Cardiac muscle cell (in vitro differentiated cells and primary cell): ENCODE data around the gene DDX50. TPM values are rescaled to one million over a fixed set of nuclear protein-coding genes. Genes with fewer than 3 reads are reported as not detected.

Experiments used
- DNase-seq, 2 donors: peaks; one replicate each; pipeline versions ENCODE4 v3.0.0 to v3.0.0-alpha.2; 2010 to 2017; ENCODE audit warnings: low read depth in 1 of 2, low spot score in 1 of 2
- H3K27ac ChIP-seq: fragments of 200-600 bp; sonication (generic); 2 replicates; pipeline ENCODE4 v1.5.1; 2016
- H3K27me3 ChIP-seq: fragments of 200-600 bp; sonication (generic); 2 replicates; pipeline ENCODE4 v1.6.0; 2016; ENCODE audit warnings: control low read depth
- H3K36me3 ChIP-seq: fragments of 200-600 bp; sonication (generic); 2 replicates; pipeline ENCODE4 v1.5.1; 2016; ENCODE audit warnings: control low read depth
- H3K4me1 ChIP-seq: fragments of 200-600 bp; sonication (generic); 2 replicates; pipeline ENCODE4 v1.8.1; 2017; ENCODE audit warnings: low read depth, mild to moderate bottlenecking, mixed run types
- H3K4me3 ChIP-seq: fragments of 200-600 bp; sonication (generic); 2 replicates; pipeline ENCODE4 v1.5.1; 2016; ENCODE audit warnings: mild to moderate bottlenecking
- H3K9me3 ChIP-seq: fragments of 200-600 bp; sonication (generic); 2 replicates; pipeline ENCODE4 v1.5.1; 2017; ENCODE audit warnings: low read depth, mild to moderate bottlenecking, control low read depth
- polyA plus RNA-seq: library from polyadenylated mRNA; unstranded; fragments of >200 nt; fragmentation: Nextera tagmentation; extraction: Ambion mirVana; gene quantifications from 2 replicates; pipeline ENCODE4 v1.2.1, GENCODE V29; 2016
- total RNA-seq: library from RNA; depleted of rRNA; stranded (reverse); fragments of >200 nt; gene quantifications from 2 replicates; pipeline ENCODE4 v1.2.3, GENCODE V29; 2016
- TF ChIP-seq, protein P1 (sequence below): IDR thresholded peaks from 2 replicates; pipeline ENCODE4 v1.5.1; 2012; ENCODE audit warnings: low read depth, mild to moderate bottlenecking, low read length

Gene DDX50
- total and polyA plus RNA-seq, 2 experiments from 2014 or later = 52.0 to 52.7 TPM

DNA sequence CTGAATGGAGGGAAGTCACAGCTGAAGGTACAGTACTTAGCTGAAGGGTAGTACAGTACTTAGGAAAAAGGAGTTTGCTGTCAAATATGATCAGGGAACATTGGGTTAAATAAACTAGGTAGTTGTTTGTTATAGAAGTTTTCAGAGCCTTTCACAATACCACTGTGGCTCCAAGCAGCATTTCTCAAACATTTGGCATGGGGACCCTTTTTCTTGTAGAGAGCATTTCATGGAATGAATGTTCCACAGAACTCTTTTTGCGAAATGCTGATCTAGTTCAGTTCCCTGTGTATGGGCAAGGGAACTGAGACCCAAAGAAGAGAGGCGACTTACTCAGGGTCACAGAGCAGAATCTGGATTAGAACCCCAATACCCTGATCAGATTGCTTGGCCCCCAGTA lies 31.5 kb upstream of the DDX50 start:
- Histone ChIP-seq H3K4me3 (no peak overlapping the region), H3K4me1 (peaks cover 21% of the 10 kb centered on the region), H3K36me3 (no peaks in the 10 kb centered on the region), H3K9me3 (no peaks in the 10 kb centered on the region), H3K27me3 (no peaks in the 10 kb centered on the region), H3K27ac (peak overlapping the region; percentile 98)
- peak in 1 of 2 donors; percentile 47 for DNase-seq
- TF ChIP-seq, protein P1, sequence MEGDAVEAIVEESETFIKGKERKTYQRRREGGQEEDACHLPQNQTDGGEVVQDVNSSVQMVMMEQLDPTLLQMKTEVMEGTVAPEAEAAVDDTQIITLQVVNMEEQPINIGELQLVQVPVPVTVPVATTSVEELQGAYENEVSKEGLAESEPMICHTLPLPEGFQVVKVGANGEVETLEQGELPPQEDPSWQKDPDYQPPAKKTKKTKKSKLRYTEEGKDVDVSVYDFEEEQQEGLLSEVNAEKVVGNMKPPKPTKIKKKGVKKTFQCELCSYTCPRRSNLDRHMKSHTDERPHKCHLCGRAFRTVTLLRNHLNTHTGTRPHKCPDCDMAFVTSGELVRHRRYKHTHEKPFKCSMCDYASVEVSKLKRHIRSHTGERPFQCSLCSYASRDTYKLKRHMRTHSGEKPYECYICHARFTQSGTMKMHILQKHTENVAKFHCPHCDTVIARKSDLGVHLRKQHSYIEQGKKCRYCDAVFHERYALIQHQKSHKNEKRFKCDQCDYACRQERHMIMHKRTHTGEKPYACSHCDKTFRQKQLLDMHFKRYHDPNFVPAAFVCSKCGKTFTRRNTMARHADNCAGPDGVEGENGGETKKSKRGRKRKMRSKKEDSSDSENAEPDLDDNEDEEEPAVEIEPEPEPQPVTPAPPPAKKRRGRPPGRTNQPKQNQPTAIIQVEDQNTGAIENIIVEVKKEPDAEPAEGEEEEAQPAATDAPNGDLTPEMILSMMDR = no peak

DNA sequence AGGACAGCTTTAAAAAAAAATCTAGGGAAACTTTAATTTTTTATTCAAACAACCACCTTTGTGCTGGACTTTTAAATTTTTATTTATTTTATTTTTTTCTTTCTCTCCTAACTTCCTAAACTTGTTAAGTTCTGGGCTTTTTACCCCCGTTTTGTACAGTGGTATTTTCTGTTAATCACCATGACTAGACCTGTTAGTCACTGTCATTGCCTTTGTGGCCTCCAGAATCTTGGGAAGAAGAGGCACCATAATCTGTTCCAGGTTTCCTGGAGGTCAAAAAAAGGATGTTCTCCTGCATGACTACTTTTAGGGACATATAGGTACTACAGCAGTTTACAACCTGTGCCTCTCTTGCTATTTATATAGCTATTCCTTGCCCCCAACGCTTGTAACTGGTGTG lies 31.1 kb upstream of the DDX50 start:
- Histone ChIP-seq H3K4me1 (peaks cover 21% of the 10 kb centered on the region), H3K27me3 (no peaks in the 10 kb centered on the region), H3K27ac (peak overlapping the region; percentile 98), H3K36me3 (no peaks in the 10 kb centered on the region), H3K9me3 (no peaks in the 10 kb centered on the region), H3K4me3 (no peak overlapping the region)
- TF ChIP-seq, protein P1 = no peak
- no peak for DNase-seq

DNA sequence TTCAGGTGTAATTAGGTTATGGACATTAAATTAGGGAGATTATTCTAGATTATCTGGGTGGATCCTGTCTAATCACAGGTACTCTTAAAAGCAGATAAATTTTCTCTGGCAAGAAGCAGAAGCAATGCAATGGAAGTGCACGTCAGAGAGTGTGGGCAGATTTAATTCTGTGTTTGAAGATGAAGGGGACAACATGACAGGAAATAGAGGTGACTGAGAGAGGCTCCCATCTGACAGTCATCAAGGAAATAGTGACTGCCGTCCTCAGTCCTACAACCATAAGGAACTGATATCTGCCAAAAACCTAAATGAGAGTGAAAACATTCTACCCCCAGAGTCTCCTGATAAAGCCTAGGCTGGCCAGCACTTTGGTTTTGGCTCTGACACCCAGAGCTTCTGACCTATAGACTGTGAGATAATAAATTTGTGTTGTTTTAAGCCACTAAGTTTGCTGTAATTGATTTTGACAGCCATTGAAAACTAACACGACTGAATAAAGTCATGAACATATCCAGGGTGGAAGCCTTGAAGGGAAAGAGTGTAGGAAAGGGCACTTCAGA lies 30.5 kb upstream of the DDX50 start:
- Histone ChIP-seq H3K9me3 (no peaks in the 10 kb centered on the region), H3K4me3 (no peak overlapping the region), H3K27ac (peak overlapping the region; percentile 98), H3K36me3 (no peaks in the 10 kb centered on the region), H3K4me1 (peaks cover 21% of the 10 kb centered on the region), H3K27me3 (no peaks in the 10 kb centered on the region)
- TF ChIP-seq, protein P1 = no peak
- no peak for DNase-seq

DNA sequence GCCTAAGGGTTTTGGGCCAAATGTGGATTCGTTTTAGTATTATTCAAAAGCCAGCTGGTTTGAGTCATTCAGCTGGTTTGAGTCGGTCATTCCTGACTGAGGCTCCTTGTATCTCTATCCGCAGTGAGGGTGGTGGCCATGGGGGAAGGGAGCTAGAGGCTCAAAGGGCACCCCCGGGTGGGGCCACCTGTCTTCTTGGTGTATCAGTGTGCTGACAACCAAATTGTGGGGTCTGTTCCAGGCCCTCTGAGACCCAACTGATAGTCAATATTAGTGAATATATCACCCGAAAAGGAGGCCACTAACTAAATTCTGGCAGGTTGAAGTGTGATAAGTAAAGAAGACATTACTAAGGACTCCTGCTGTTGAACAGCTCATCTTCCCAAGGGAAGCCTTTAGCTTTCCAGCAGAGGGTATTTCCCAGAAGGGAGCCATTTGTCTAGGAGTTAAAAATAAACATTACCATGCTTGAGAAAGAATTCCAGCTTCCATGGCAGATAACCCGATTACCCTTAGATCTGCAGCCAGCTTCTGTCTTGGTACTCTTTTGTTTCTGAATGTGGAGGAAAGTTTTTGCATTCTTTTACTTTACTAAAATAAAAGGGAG lies 29.9 kb upstream of the DDX50 start:
- Histone ChIP-seq H3K4me3 (no peak overlapping the region), H3K27ac (peak overlapping the region; percentile 98), H3K36me3 (no peaks in the 10 kb centered on the region), H3K27me3 (no peaks in the 10 kb centered on the region), H3K9me3 (no peaks in the 10 kb centered on the region), H3K4me1 (peaks cover 21% of the 10 kb centered on the region)
- DNase-seq = peak; percentile 52
- TF ChIP-seq, protein P1 = no peak

DNA sequence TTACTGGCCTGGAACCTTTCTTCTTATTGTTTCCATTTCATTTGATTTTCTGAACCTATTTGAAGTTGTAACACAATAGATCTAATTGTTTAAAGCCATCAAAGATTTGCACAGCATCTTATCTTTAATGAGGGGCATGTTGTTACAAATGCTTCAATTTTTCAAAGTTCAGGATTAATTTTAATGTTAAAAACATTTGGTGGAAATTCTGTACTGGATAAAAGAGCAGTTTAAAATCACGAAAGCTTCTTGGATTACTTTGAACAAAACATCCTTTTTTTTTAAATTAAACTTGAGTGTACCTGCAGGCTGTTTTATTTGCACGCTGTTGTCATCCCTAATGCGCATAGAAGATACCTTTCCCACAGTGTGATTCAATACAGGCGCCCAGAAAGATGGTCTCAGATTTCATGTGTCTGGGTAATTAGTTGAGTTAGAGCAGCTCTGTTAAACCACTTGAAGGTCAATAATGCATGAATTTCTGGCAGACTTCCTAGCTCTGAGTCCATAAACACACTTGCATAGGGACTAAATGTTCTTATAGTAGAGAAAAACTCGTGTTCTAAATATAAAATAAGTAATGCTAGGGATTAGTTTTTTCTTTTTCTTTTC lies 29.3 kb upstream of the DDX50 start:
- peak; percentile 64 to 77 for DNase-seq
- H3K4me3 ChIP-seq = no peak overlapping the region
- no peaks in the 10 kb centered on the region for H3K9me3 ChIP-seq
- peak overlapping the region; percentile 98 for H3K27ac ChIP-seq
- TF ChIP-seq, protein P1 = no peak
- H3K36me3 ChIP-seq = no peaks in the 10 kb centered on the region
- no peaks in the 10 kb centered on the region for H3K27me3 ChIP-seq
- H3K4me1 ChIP-seq = peaks cover 27% of the 10 kb centered on the region
